SH-SY5Y (cell line): ENCODE results near the gene RNU5D-1.

Experiments
- GATA2 ChIP-seq: IDR thresholded peaks from 2 replicates; pipeline ENCODE4 v1.6.1; 2011; ENCODE audit warnings: mild to moderate bottlenecking, low read depth, low read length
- GATA3 ChIP-seq: IDR thresholded peaks from 2 replicates; pipeline ENCODE4 v1.6.1; 2011; ENCODE audit warnings: low read depth, mild to moderate bottlenecking, low read length, moderate library complexity

DNA sequence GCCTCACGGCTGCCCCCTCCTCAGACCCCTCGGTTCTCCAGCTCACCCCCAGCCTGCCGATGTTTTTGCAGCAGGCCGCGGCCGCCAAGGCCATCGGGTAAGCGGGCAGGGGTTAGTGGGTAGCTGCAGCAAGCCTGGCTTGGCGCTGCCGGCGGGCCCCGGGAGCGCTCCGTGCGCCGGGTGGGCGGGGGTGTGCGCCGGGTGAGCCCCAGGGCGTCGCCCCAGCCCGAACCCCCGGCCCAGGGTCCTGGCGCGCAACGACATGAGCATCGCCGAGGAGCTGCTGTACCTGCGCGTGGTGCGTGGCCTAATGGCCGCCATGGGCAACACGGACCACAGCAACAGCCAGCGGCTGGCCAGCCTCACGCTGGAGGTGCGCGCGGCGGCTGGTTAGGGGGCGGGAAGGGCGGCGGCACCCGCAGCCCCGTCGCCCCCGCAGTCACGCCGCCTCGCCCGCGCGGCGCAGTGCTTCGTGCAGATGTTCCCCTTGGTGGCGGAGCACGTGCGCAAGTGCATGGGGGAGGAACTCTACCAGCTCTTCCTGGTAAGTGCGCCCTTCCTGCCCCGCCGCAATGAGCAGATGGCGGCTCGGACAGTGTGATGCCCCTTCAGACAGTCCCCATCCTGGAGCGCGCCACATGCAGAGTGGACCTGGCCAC is 6.5 kb downstream of the RNU5D-1 start:
- no peak for TF ChIP-seq GATA2
- no peak for TF ChIP-seq GATA3
